HG03439 (cell line): Measurements from ENCODE around the gene ANTXR1.
"Not testable (repeated sequence)": the region's sequence is repeated elsewhere in the genome, so short reads cannot be mapped to it uniquely, and the experiment has no call there.

Experiments
- ATAC-seq: cut with Tn5 transposase; IDR thresholded peaks from one replicate; pipeline ENCODE4 v1.9.1; 2021; ENCODE audit warnings: mild to moderate bottlenecking, moderate library complexity; ENCODE audit not compliant: unreplicated experiment

Gene ANTXR1

DNA sequence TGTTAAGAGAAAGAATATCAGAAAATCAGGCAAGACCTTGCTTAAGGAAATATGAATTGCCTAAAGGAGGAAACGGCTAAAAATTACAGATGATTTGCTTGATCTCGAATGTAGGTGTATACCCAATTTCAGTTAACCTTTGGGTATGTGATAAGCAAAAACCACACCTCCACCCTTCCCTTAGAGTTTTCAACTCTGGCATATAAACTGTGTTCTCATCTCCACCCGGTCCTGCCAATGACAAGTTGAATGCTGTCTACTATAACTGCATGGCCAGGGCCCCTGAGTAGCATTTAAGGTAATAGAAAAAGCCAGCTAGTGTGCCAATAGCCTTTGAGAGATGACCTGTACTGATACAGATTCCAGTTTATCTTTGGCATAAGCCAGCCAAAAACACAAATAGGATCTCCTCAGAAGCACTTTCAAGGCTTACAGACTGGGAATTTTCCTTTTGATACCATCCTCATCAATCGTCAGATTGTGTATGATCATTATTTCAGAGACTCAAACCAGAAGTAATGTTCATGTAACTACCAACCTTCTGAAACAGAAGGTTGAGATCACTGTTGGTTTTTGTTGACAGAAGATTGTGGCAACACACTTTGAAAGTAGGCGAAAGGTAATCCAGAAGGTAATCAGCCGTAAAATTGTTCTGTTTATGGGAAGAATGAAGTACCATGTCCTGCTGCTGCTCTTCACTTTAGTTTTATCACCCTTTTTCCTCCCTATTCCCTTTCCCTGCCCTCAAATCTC, 211.0 kb downstream of the ANTXR1 start:
- no peak for ATAC-seq

GRCh38 chr2:69224512-69224837, 211.5 kb downstream of the ANTXR1 start:
- no peak for ATAC-seq

GRCh38 chr2:69225933-69226332, 213.0 kb downstream of the ANTXR1 start:
- no peak for ATAC-seq

- no peak for ATAC-seq
These were observed 213.9 kb downstream of the ANTXR1 start for GRCh38 chr2:69226903-69227302.

- no peak for ATAC-seq
These were observed 214.7 kb downstream of the ANTXR1 start for GRCh38 chr2:69227716-69228115.

GRCh38 chr2:69230946-69231345, 218.0 kb downstream of the ANTXR1 start:
- not testable (repeated sequence) for ATAC-seq

DNA sequence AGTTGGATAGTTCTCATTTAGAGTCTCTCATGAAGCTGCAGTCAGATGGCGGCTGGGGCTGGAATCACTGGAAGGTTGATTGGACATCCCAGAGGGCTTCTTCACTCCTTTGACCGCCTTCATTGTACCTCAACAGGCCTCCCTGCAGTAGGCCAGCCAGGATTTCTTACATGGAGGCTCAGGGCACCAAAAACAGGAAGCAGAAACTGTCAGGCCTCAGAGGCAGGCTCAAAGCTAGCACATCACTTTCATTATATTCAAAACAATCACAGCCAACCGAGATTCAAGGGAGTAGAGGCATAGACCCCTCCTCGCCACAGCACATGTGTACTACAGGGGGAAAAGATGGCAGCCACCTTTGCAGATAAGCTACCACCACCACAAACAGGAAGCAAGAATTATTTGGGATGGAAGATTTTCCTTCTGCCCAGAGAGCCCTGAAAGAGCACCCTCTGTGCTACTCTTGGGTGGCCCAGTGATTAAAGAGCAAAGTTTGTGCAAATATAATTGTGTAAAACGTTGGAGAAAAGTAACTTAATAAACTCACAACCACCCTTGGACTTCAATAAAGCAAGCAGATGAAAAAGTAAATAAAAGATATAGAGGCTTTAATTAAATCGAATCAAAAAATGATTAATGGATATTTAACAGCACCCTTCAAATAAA, 218.8 kb downstream of the ANTXR1 start:
- ATAC-seq: no peak

GRCh38 chr2:69235835-69236234, 222.9 kb downstream of the ANTXR1 start:
- not testable (repeated sequence) for ATAC-seq

DNA sequence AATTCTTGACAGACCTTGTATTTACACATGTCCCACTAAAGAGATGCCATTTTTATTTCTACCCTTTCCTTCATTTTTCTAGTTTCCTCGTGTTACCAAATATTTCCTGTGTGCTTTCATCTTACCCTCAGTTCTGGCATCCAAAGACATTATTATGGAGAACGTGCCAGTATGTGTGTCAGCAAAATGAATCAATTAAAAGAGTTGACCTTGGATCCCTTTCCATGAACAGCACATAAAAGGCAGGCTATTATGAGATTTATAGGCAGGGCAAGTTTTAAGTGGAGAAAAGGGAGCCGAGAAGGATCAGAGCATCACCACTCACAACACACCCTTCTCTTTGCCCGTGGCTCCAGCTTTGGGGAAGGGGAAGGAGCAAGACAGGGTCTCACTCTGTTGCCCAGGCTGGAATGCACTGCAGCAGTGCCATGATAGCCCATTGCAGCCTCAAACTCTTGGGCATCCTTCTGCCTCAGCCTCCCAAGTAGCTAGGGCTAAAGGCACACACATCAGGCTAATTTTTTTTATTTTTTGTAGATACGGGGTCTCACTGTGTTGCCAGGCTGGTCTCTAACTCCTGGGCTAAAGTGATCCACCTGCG, 224.2 kb downstream of the ANTXR1 start:
- ATAC-seq: no peak

- no peak for ATAC-seq
These were observed 225.6 kb downstream of the ANTXR1 start for GRCh38 chr2:69238449-69239031.

GRCh38 chr2:69241093-69241492, 228.1 kb downstream of the ANTXR1 start:
- no peak for ATAC-seq

DNA sequence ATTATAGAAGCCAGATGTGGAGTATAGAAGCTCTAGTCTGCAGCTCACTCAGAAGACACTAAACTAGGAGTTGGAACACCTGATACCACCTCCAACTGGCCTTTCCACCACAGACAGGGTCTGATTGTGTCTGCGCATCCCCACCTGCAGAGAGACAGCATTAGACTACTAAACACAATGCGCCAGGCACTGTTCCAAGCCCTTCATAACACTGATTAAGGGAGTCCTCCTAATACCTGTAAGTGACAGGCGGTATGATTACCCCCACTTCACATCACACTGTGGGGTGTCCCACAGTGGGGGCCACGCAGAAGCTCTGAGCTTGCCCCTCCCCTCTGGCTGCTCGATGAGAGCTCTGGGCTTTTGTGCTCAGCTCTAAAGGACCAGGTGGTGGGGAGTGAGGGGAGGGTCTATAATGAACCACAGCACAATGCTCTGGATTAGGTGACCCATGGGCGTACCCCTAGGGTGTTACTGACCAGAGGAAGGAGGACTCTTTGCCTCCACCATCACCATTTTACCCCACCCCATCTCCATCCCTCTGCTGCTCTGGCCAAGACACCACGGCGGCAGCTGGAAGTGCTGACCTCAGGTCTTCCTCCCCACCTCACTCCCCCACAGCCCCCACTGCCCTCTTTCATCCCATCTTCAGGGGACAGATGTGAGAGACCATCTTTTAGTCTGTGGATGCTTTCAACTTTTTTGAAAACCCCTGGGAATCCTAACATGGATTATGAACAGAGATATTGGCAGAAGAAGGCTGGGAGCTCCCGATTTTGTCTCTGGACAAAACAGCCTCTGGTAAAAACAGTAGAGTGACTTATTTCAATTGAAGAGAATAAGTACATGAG, 228.9 kb downstream of the ANTXR1 start:
- no peak for ATAC-seq

- no peak for ATAC-seq
These were observed 229.7 kb downstream of the ANTXR1 start for GRCh38 chr2:69242651-69243051.

GRCh38 chr2:69243652-69244051, 230.7 kb downstream of the ANTXR1 start:
- ATAC-seq: no peak

DNA sequence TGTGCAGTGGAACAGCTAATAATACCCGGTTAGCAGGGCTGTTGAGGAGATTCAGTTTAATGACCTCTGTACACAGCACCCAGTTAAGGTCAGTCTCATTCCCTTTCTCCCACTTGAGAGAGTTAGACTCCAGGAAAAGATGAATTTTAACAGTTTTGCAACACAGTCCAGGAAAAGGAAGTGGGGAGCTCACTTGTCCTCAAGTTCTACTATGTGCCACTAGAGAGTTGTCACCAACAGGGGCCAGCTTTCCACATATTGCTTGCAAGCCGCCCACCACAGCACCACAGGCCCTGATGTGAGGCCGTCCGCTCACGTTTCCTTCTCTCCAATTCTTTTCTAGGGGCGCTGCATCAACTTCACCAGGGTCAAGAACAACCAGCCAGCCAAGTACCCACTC, 231.9 kb downstream of the ANTXR1 start:
- ATAC-seq: no peak

DNA sequence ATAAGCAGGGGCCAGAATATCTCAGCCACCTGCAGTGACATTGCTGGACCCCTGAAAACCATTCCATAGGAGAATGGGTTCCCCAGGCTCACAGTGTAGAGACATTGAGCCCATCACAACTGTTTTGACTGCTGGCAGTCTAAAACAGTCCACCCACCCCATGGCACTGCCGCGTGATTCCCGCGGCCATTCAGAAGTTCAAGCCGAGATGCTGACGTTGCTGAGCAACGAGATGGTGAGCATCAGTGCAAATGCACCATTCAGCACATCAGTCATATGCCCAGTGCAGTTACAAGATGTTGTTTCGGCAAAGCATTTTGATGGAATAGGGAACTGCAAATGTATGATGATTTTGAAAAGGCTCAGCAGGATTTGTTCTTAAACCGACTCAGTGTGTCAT, 234.6 kb downstream of the ANTXR1 start:
- no peak for ATAC-seq

GRCh38 chr2:69248232-69248631, 235.3 kb downstream of the ANTXR1 start:
- no peak for ATAC-seq

DNA sequence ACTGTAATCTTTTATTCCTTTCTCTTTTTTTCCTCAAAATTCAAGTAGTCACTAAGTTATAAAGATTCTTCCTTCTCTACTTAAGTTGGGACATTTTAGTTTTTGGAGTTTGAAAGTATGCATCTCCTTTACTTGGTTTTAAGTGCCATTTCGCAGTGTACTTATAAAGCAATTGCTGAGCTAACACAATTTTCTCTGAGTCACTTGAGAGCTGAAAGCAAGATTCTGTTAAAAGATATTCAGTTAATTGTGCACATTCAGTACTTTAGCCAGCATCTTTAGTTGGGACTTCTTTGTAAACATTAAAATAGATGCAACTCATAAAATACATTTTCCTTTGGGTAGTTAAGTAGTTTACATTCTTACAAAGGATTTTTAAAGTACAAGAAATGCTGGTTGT, 238.0 kb downstream of the ANTXR1 start:
- no peak for ATAC-seq

DNA sequence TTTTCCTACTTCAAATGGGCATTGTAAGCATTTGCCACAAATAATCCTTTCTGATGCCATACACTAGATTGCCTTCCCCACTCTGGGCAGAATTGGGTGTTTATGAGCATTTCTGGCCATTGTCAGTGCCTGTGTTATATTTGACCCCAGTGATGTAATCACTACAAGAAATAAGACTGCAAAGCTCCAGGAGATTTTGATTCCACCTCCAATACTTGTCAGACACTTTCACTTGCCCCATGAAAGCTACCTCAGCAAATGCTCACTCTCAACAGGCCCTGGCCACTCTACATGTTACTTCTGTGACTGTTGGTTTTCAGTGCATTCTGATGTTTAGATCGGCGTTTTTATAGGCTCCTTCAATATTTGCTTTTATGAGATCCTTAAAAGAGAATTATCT, 239.0 kb downstream of the ANTXR1 start:
- no peak for ATAC-seq

GRCh38 chr2:69253112-69253511, 240.1 kb downstream of the ANTXR1 start:
- no peak for ATAC-seq
